Trophoblast cell (in vitro differentiated cells and primary cell): Measurements from ENCODE around the gene SMURF2.

ENCODE experiments used
- DNase-seq, 2 donors: peaks; one replicate each; pipeline ENCODE4 v3.0.0-alpha.2; 2016
- H2AFZ ChIP-seq: 2 replicates; pipeline ENCODE4 v1.6.1; 2013; ENCODE audit warnings: low read length, moderate library complexity, mild to moderate bottlenecking; ENCODE audit not compliant: insufficient read depth, poor library complexity
- H2AK5ac ChIP-seq: 2 replicates; pipeline ENCODE4 v1.6.1; 2013; ENCODE audit warnings: mild to moderate bottlenecking, low read length
- H2BK120ac ChIP-seq: 2 replicates; pipeline ENCODE4 v1.6.1; 2013; ENCODE audit warnings: low read length, mild to moderate bottlenecking, moderate library complexity; ENCODE audit not compliant: insufficient read depth, poor library complexity
- H2BK12ac ChIP-seq: 2 replicates; pipeline ENCODE4 v1.6.1; 2013; ENCODE audit warnings: mild to moderate bottlenecking, low read length, moderate library complexity
- H2BK5ac ChIP-seq: 2 replicates; pipeline ENCODE4 v1.6.1; 2013; ENCODE audit warnings: low read length, low read depth, moderate library complexity, mild to moderate bottlenecking; ENCODE audit not compliant: poor library complexity
- H3K14ac ChIP-seq: 2 replicates; pipeline ENCODE4 v1.6.1; 2013; ENCODE audit warnings: mild to moderate bottlenecking, low read length
- H3K18ac ChIP-seq: 2 replicates; pipeline ENCODE4 v1.6.1; 2013; ENCODE audit warnings: mild to moderate bottlenecking, low read length
- H3K23ac ChIP-seq: 2 replicates; pipeline ENCODE4 v1.6.1; 2013; ENCODE audit warnings: low read length
- H3K27ac ChIP-seq: 2 replicates; pipeline ENCODE4 v1.5.1; 2013; ENCODE audit warnings: low read depth, mild to moderate bottlenecking, inconsistent platforms, low read length, moderate library complexity
- H3K27me3 ChIP-seq: 2 replicates; pipeline ENCODE4 v1.6.1; 2013; ENCODE audit warnings: inconsistent platforms, mild to moderate bottlenecking, low read length, moderate library complexity; ENCODE audit not compliant: insufficient read depth
- H3K36me3 ChIP-seq, 2 experiments: 1 replicate in 1 of 2; 2 replicates in 1 of 2; pipeline ENCODE4 v1.6.1; 2013; ENCODE audit warnings: low read length in 2 of 2, mild to moderate bottlenecking in 2 of 2, moderate library complexity in 1 of 2; ENCODE audit not compliant: insufficient read depth in 2 of 2, control insufficient read depth in 1 of 2
- H3K4ac ChIP-seq: 2 replicates; pipeline ENCODE4 v1.6.1; 2013; ENCODE audit warnings: low read depth, mild to moderate bottlenecking, low read length, moderate library complexity
- H3K4me1 ChIP-seq, 2 experiments: 1 replicate in 1 of 2; 2 replicates in 1 of 2; pipeline ENCODE4 v1.6.1; 2013; ENCODE audit warnings: low read length in 2 of 2, mild to moderate bottlenecking in 2 of 2, moderate library complexity in 1 of 2; ENCODE audit not compliant: insufficient read depth in 2 of 2, control insufficient read depth in 1 of 2
- H3K4me2 ChIP-seq: 2 replicates; pipeline ENCODE4 v1.6.1; 2013; ENCODE audit warnings: inconsistent platforms, mild to moderate bottlenecking, low read length, moderate library complexity
- H3K4me3 ChIP-seq: 2 replicates; pipeline ENCODE4 v1.5.1; 2013; ENCODE audit warnings: mild to moderate bottlenecking, low read depth, low read length, inconsistent platforms
- H3K79me1 ChIP-seq: one replicate; pipeline ENCODE4 v1.6.1; 2013; ENCODE audit warnings: low read length
- H3K79me2 ChIP-seq: 2 replicates; pipeline ENCODE4 v1.6.1; 2013; ENCODE audit warnings: low read length, mild to moderate bottlenecking; ENCODE audit not compliant: control insufficient read depth, insufficient read depth, poor library complexity
- H3K9ac ChIP-seq: 2 replicates; pipeline ENCODE4 v1.6.1; 2013; ENCODE audit warnings: mild to moderate bottlenecking, low read length
- H3K9me3 ChIP-seq: 2 replicates; pipeline ENCODE4 v1.6.1; 2013; ENCODE audit warnings: low read depth, mild to moderate bottlenecking, control low read depth, inconsistent platforms, low read length; ENCODE audit not compliant: insufficient read depth
- H4K12ac ChIP-seq: 2 replicates; pipeline ENCODE4 v1.6.1; 2013; ENCODE audit warnings: low read depth, mild to moderate bottlenecking, low read length, moderate library complexity
- H4K8ac ChIP-seq: 2 replicates; pipeline ENCODE4 v1.6.1; 2013; ENCODE audit warnings: low read depth, mild to moderate bottlenecking, low read length, moderate library complexity
- H4K91ac ChIP-seq: one replicate; pipeline ENCODE4 v1.6.1; 2013; ENCODE audit warnings: low read depth, mild to moderate bottlenecking, low read length, moderate library complexity
- WGBS: extraction: QIAGEN DNeasy Blood & Tissue Kit; methylation state at CpG from one replicate; pipeline ENCODE4 v1.1.7; 2013; ENCODE audit warnings: missing lambda C conversion rate; ENCODE audit not compliant: insufficient read length, insufficient coverage; ENCODE audit errors: extremely low coverage; 5-methylcytosine and 5-hydroxymethylcytosine counted together

Gene SMURF2

DNA sequence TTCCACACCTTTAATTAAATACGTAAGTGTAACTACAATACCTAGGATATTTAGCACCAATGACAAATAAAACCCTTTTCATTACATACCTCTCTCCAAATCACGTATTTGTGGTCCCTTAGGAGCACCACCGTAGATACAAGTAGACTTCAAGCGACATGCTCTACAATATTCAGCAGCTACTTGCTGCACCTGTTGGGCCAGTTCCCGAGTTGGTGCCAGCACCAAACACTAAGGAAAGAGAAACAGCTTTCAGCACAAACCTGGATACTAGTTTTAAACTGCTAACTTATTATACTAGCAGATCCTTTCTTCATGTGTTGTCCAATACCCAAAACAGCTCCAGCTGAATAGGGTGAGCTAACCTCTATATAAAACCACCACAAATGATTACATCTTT is 158.8 kb downstream of the SMURF2 start:
- H3K36me3 ChIP-seq: peaks cover 7 to 39% of the 10 kb centered on the region in 2 experiments
- no peak overlapping the region for H3K14ac ChIP-seq
- no CpG with 5 or more reads among the region's 5 CpGs for WGBS
- H2AFZ ChIP-seq: no peak overlapping the region
- H4K91ac ChIP-seq: no peak overlapping the region
- no peak overlapping the region for H3K4me3 ChIP-seq
- H3K27me3 ChIP-seq: no peaks in the 10 kb centered on the region
- no peak overlapping the region for H3K23ac ChIP-seq
- H2BK12ac ChIP-seq: no peak overlapping the region
- no peak overlapping the region for H2BK120ac ChIP-seq
- no peak overlapping the region for H3K9ac ChIP-seq
- peaks cover 20% of the 10 kb centered on the region for H3K79me2 ChIP-seq
- no peaks in the 10 kb centered on the region for H3K4me1 ChIP-seq
- H3K27ac ChIP-seq: no peak overlapping the region
- no peak overlapping the region for H4K8ac ChIP-seq
- peaks cover 13% of the 10 kb centered on the region for H3K79me1 ChIP-seq
- no peak overlapping the region for H2BK5ac ChIP-seq
- no peak overlapping the region for H3K4ac ChIP-seq
- H3K18ac ChIP-seq: no peak overlapping the region
- H3K4me2 ChIP-seq: no peak overlapping the region
- H3K9me3 ChIP-seq: no peaks in the 10 kb centered on the region
- no peak overlapping the region for H2AK5ac ChIP-seq
- DNase-seq: peak in 1 of 2 donors; percentile 28
- H4K12ac ChIP-seq: no peak overlapping the region

GRCh38 chr17:64502809-64503208 is 159.3 kb downstream of the SMURF2 start:
- no peak for DNase-seq
- no peak overlapping the region for H3K27ac ChIP-seq
- H3K23ac ChIP-seq: no peak overlapping the region
- no peak overlapping the region for H4K91ac ChIP-seq
- no peak overlapping the region for H2BK12ac ChIP-seq
- no peak overlapping the region for H3K18ac ChIP-seq
- no peaks in the 10 kb centered on the region for H3K9me3 ChIP-seq
- peaks cover 20% of the 10 kb centered on the region for H3K79me2 ChIP-seq
- H2AFZ ChIP-seq: no peak overlapping the region
- no peak overlapping the region for H3K9ac ChIP-seq
- peaks cover 7 to 39% of the 10 kb centered on the region in 2 experiments for H3K36me3 ChIP-seq
- H3K79me1 ChIP-seq: peaks cover 13% of the 10 kb centered on the region
- H3K27me3 ChIP-seq: no peaks in the 10 kb centered on the region
- H3K14ac ChIP-seq: no peak overlapping the region
- H3K4me1 ChIP-seq: no peaks in the 10 kb centered on the region
- H4K12ac ChIP-seq: no peak overlapping the region
- no peak overlapping the region for H2BK5ac ChIP-seq
- no CpG with 5 or more reads among the region's 2 CpGs for WGBS
- no peak overlapping the region for H3K4ac ChIP-seq
- H2AK5ac ChIP-seq: no peak overlapping the region
- no peak overlapping the region for H2BK120ac ChIP-seq
- H3K4me3 ChIP-seq: no peak overlapping the region
- H3K4me2 ChIP-seq: no peak overlapping the region
- H4K8ac ChIP-seq: no peak overlapping the region

GRCh38 chr17:64502021-64502420 is 160.1 kb downstream of the SMURF2 start:
- no peak overlapping the region for H4K12ac ChIP-seq
- no peak overlapping the region for H3K14ac ChIP-seq
- H4K8ac ChIP-seq: no peak overlapping the region
- H3K79me1 ChIP-seq: peaks cover 11% of the 10 kb centered on the region
- peaks cover 7 to 39% of the 10 kb centered on the region in 2 experiments for H3K36me3 ChIP-seq
- WGBS: no CpG with 5 or more reads among the region's 3 CpGs
- H3K4ac ChIP-seq: no peak overlapping the region
- H3K18ac ChIP-seq: no peak overlapping the region
- no peak overlapping the region for H3K4me2 ChIP-seq
- no peak overlapping the region for H3K9ac ChIP-seq
- H3K4me1 ChIP-seq: peaks cover 0 to 2% of the 10 kb centered on the region in 2 experiments
- DNase-seq: peak in 1 of 2 donors; percentile 18
- no peak overlapping the region for H2BK12ac ChIP-seq
- H3K9me3 ChIP-seq: no peaks in the 10 kb centered on the region
- H2AFZ ChIP-seq: no peak overlapping the region
- no peak overlapping the region for H2AK5ac ChIP-seq
- no peak overlapping the region for H3K4me3 ChIP-seq
- H2BK5ac ChIP-seq: no peak overlapping the region
- no peaks in the 10 kb centered on the region for H3K27me3 ChIP-seq
- no peak overlapping the region for H4K91ac ChIP-seq
- peaks cover 15% of the 10 kb centered on the region for H3K79me2 ChIP-seq
- no peak overlapping the region for H3K23ac ChIP-seq
- no peak overlapping the region for H2BK120ac ChIP-seq
- no peak overlapping the region for H3K27ac ChIP-seq

DNA sequence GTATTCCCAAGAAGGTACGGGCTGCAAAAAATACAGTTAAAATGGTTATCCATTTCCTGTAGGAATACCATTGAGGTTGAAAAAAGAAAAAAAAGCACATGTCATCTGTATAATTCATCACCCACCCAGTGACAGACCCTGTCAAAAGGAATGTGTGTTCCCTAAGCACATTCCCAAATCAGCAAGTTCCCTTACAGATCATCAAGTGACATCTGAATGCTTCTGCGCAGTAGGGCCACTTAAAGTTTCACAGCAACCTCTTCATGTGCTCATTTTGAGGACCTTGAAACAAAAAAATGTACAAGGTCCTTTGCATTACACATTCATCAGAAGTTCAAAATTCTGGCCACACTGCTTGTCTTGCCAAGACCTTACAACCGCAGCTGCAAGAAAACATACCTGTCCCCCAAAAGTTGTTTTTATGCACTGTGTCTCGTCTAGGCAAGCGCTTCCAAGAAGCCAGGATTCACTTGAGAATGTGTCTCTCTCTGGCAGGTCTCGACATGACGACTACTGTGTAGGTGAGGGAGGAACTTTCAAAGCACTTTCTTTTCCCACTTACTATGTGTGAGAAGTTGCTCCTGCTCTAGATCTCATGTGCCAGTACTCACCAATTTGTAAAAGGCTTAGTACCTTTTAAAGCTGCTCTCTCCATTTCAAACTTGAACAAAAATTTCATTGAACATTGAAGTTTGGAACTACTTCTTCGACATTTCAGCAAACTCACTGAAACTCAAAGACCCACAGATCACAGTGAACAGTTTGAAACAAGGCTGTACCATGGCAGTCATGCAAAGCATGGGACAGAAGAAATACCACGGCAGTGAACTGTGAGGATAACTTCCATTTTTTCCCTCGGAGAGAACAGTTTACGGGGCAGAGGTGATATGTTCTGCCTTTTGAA is 161.0 kb downstream of the SMURF2 start:
- no peak overlapping the region for H3K4ac ChIP-seq
- H3K36me3 ChIP-seq: peaks cover 7 to 39% of the 10 kb centered on the region in 2 experiments
- no peak overlapping the region for H2AK5ac ChIP-seq
- DNase-seq: peak in 1 of 2 donors; percentile 42
- peaks cover 1 to 2% of the 10 kb centered on the region in 2 experiments for H3K4me1 ChIP-seq
- H4K91ac ChIP-seq: no peak overlapping the region
- H3K27ac ChIP-seq: no peak overlapping the region
- no peak overlapping the region for H2BK12ac ChIP-seq
- no peak overlapping the region for H2AFZ ChIP-seq
- no peak overlapping the region for H2BK5ac ChIP-seq
- no peak overlapping the region for H3K4me2 ChIP-seq
- peaks cover 16% of the 10 kb centered on the region for H3K79me2 ChIP-seq
- no peak overlapping the region for H4K12ac ChIP-seq
- H3K27me3 ChIP-seq: no peaks in the 10 kb centered on the region
- peak overlapping the region; percentile 28 for H3K9ac ChIP-seq
- H2BK120ac ChIP-seq: no peak overlapping the region
- no peak overlapping the region for H3K14ac ChIP-seq
- H4K8ac ChIP-seq: no peak overlapping the region
- no peaks in the 10 kb centered on the region for H3K9me3 ChIP-seq
- no peak overlapping the region for H3K23ac ChIP-seq
- no CpG with 5 or more reads among the region's 11 CpGs for WGBS
- no peak overlapping the region for H3K18ac ChIP-seq
- peaks cover 10% of the 10 kb centered on the region for H3K79me1 ChIP-seq
- no peak overlapping the region for H3K4me3 ChIP-seq
